Chondrocyte (in vitro differentiated cells): ENCODE results near the gene OTOP3. TPM values are rescaled to one million over a fixed set of nuclear protein-coding genes. Genes with fewer than 3 reads are reported as not detected.
"Not testable (repeated sequence)": the region's sequence is repeated elsewhere in the genome, so short reads cannot be mapped to it uniquely, and the experiment has no call there.

Experiments used
- DNase-seq: peaks from one replicate; pipeline ENCODE4 v3.0.0; 2021; ENCODE audit warnings: mixed read lengths, low spot score
- H3K27ac Mint-ChIP-seq: one replicate; pipeline ENCODE4 v1.8.0; 2021; ENCODE audit warnings: mild to moderate bottlenecking, moderate library complexity, mixed read lengths; ENCODE audit not compliant: unreplicated experiment
- H3K27me3 Mint-ChIP-seq: 2 replicates; pipeline ENCODE4 v1.8.0; 2021; ENCODE audit warnings: low read depth, mixed read lengths
- H3K36me3 Mint-ChIP-seq: 2 replicates; pipeline ENCODE4 v1.8.0; 2021; ENCODE audit warnings: low read depth, mixed read lengths
- H3K4me1 Mint-ChIP-seq: 2 replicates; pipeline ENCODE4 v1.8.0; 2021; ENCODE audit warnings: low read depth, mild to moderate bottlenecking, mixed read lengths
- H3K4me3 Mint-ChIP-seq: one replicate; pipeline ENCODE4 v1.8.0; 2021; ENCODE audit warnings: mild to moderate bottlenecking, moderate library complexity, mixed read lengths; ENCODE audit not compliant: unreplicated experiment
- H3K9me3 Mint-ChIP-seq: 2 replicates; pipeline ENCODE4 v1.8.0; 2021; ENCODE audit warnings: low read depth, mixed read lengths
- CTCF ChIP-seq: fragments of 200-600 bp; sonication (generic); IDR thresholded peaks from 2 replicates; pipeline ENCODE4 v1.5.0; 2021; ENCODE audit warnings: antibody characterized with exemption, mild to moderate bottlenecking, moderate library complexity
- total RNA-seq: library from RNA; stranded (reverse); gene quantifications from 3 replicates; pipeline ENCODE4 v1.2.1, GENCODE V29; 2021

The OTOP3 gene
- total RNA-seq, 1 donor from 2014 or later, result not detected

GRCh38 chr17:74901353-74902135 is 34.2 kb upstream of the OTOP3 start:
- no peak for TF ChIP-seq CTCF
- no peaks in the 10 kb centered on the region for H3K36me3 Mint-ChIP-seq
- H3K27ac Mint-ChIP-seq, result no peak overlapping the region
- no peak for DNase-seq
- no peaks in the 10 kb centered on the region for H3K4me1 Mint-ChIP-seq
- peaks cover 39% of the 10 kb centered on the region for H3K27me3 Mint-ChIP-seq
- no peak overlapping the region for H3K4me3 Mint-ChIP-seq
- H3K9me3 Mint-ChIP-seq, result no peaks in the 10 kb centered on the region

GRCh38 chr17:74903034-74903433 is 32.7 kb upstream of the OTOP3 start:
- no peak for TF ChIP-seq CTCF
- Mint-ChIP-seq H3K36me3 (no peaks in the 10 kb centered on the region), H3K4me3 (no peak overlapping the region), H3K27me3 (peaks cover 35% of the 10 kb centered on the region), H3K27ac (no peak overlapping the region), H3K9me3 (no peaks in the 10 kb centered on the region), H3K4me1 (no peaks in the 10 kb centered on the region)
- DNase-seq, result no peak

- Mint-ChIP-seq H3K36me3 (no peaks in the 10 kb centered on the region), H3K4me3 (no peak overlapping the region), H3K9me3 (no peaks in the 10 kb centered on the region), H3K4me1 (no peaks in the 10 kb centered on the region), H3K27me3 (peaks cover 36% of the 10 kb centered on the region), H3K27ac (no peak overlapping the region)
- DNase-seq, result no peak
- TF ChIP-seq CTCF, result no peak
Measured at GRCh38 chr17:74903671-74904070, 32.0 kb upstream of the OTOP3 start.

- Mint-ChIP-seq H3K27me3 (peaks cover 40% of the 10 kb centered on the region), H3K4me1 (no peaks in the 10 kb centered on the region), H3K4me3 (no peak overlapping the region), H3K27ac (no peak overlapping the region), H3K36me3 (no peaks in the 10 kb centered on the region), H3K9me3 (no peaks in the 10 kb centered on the region)
- no peak for DNase-seq
- TF ChIP-seq CTCF, result no peak
Measured at GRCh38 chr17:74904687-74905409, 30.9 kb upstream of the OTOP3 start.

GRCh38 chr17:74906214-74906793 is 29.4 kb upstream of the OTOP3 start:
- not testable (repeated sequence) for H3K4me3 Mint-ChIP-seq, H3K27ac Mint-ChIP-seq, H3K4me1 Mint-ChIP-seq, H3K36me3 Mint-ChIP-seq, H3K9me3 Mint-ChIP-seq, DNase-seq
- H3K27me3 Mint-ChIP-seq, result peaks cover 42% of the 10 kb centered on the region
